Osteocyte (in vitro differentiated cells): ENCODE data around the gene LIMCH1. TPM values are rescaled to one million over a fixed set of nuclear protein-coding genes. Genes with fewer than 3 reads are reported as not detected.

Source experiments
- DNase-seq: peaks from one replicate; pipeline ENCODE4 v3.0.0; 2021; ENCODE audit warnings: mixed read lengths; ENCODE audit not compliant: unreplicated experiment; ENCODE audit errors: extremely low spot score
- H3K27ac Mint-ChIP-seq: one replicate; pipeline ENCODE4 v1.8.0; 2021; ENCODE audit warnings: mild to moderate bottlenecking, mixed read lengths; ENCODE audit not compliant: unreplicated experiment
- H3K27me3 Mint-ChIP-seq: one replicate; pipeline ENCODE4 v1.8.0; 2021; ENCODE audit warnings: mixed read lengths; ENCODE audit not compliant: unreplicated experiment
- H3K36me3 Mint-ChIP-seq: one replicate; pipeline ENCODE4 v1.8.0; 2021; ENCODE audit warnings: mixed read lengths; ENCODE audit not compliant: unreplicated experiment
- H3K4me1 Mint-ChIP-seq: one replicate; pipeline ENCODE4 v1.8.0; 2021; ENCODE audit warnings: mixed read lengths; ENCODE audit not compliant: unreplicated experiment
- H3K4me3 Mint-ChIP-seq: one replicate; pipeline ENCODE4 v1.8.0; 2021; ENCODE audit warnings: mild to moderate bottlenecking, moderate library complexity, mixed read lengths; ENCODE audit not compliant: unreplicated experiment
- H3K9me3 Mint-ChIP-seq: one replicate; pipeline ENCODE4 v1.8.0; 2021; ENCODE audit warnings: mixed read lengths; ENCODE audit not compliant: unreplicated experiment
- CTCF ChIP-seq: fragments of 200-600 bp; sonication (generic); IDR thresholded peaks from 2 replicates; pipeline ENCODE4 v1.5.0; 2021; ENCODE audit warnings: antibody characterized with exemption, mild to moderate bottlenecking, moderate library complexity
- total RNA-seq: library from RNA; stranded (reverse); gene quantifications from 2 replicates; pipeline ENCODE4 v1.2.1, GENCODE V29; 2021

Gene LIMCH1
- total RNA-seq, 1 donor from 2014 or later, result 0.43 TPM

- Mint-ChIP-seq H3K4me3 (no peak overlapping the region), H3K4me1 (no peaks in the 10 kb centered on the region), H3K27me3 (no peaks in the 10 kb centered on the region), H3K36me3 (no peaks in the 10 kb centered on the region), H3K9me3 (peaks cover 4% of the 10 kb centered on the region), H3K27ac (no peak overlapping the region)
- TF ChIP-seq CTCF, result no peak
- DNase-seq, result no peak
Measured at GRCh38 chr4:41504167-41504818, 33.7 kb upstream of the LIMCH1 start.

GRCh38 chr4:41505161-41505661 lies 32.7 kb upstream of the LIMCH1 start:
- no peak for DNase-seq
- Mint-ChIP-seq H3K27me3 (no peaks in the 10 kb centered on the region), H3K4me1 (no peaks in the 10 kb centered on the region), H3K36me3 (no peaks in the 10 kb centered on the region), H3K4me3 (no peak overlapping the region), H3K9me3 (peaks cover 4% of the 10 kb centered on the region), H3K27ac (no peak overlapping the region)
- no peak for TF ChIP-seq CTCF

- DNase-seq, result no peak
- TF ChIP-seq CTCF, result no peak
- H3K4me1 Mint-ChIP-seq, result no peaks in the 10 kb centered on the region
- no peaks in the 10 kb centered on the region for H3K36me3 Mint-ChIP-seq
- H3K9me3 Mint-ChIP-seq, result peaks cover 4% of the 10 kb centered on the region
- no peak overlapping the region for H3K27ac Mint-ChIP-seq
- H3K4me3 Mint-ChIP-seq, result no peak overlapping the region
- H3K27me3 Mint-ChIP-seq, result no peaks in the 10 kb centered on the region
Measured at GRCh38 chr4:41506130-41506529, 31.8 kb upstream of the LIMCH1 start.

GRCh38 chr4:41507291-41507947 lies 30.5 kb upstream of the LIMCH1 start:
- no peak overlapping the region for H3K4me3 Mint-ChIP-seq
- no peak for DNase-seq
- H3K36me3 Mint-ChIP-seq, result no peaks in the 10 kb centered on the region
- H3K4me1 Mint-ChIP-seq, result no peaks in the 10 kb centered on the region
- H3K27me3 Mint-ChIP-seq, result no peaks in the 10 kb centered on the region
- H3K9me3 Mint-ChIP-seq, result peaks cover 4% of the 10 kb centered on the region
- no peak overlapping the region for H3K27ac Mint-ChIP-seq
- TF ChIP-seq CTCF, result no peak

GRCh38 chr4:41509451-41509866 lies 28.5 kb upstream of the LIMCH1 start:
- H3K4me3 Mint-ChIP-seq, result no peak overlapping the region
- H3K36me3 Mint-ChIP-seq, result no peaks in the 10 kb centered on the region
- no peaks in the 10 kb centered on the region for H3K27me3 Mint-ChIP-seq
- H3K9me3 Mint-ChIP-seq, result peaks cover 4% of the 10 kb centered on the region
- TF ChIP-seq CTCF, result no peak
- no peaks in the 10 kb centered on the region for H3K4me1 Mint-ChIP-seq
- no peak overlapping the region for H3K27ac Mint-ChIP-seq
- no peak for DNase-seq
